ENCODE results near the gene HBP1. TPM values are rescaled to one million over a fixed set of nuclear protein-coding genes. Genes with fewer than 3 reads are reported as not detected.

The HBP1 gene
- total and polyA plus RNA-seq, 2 donors (not counting 1 experiment from before 2014, with no cell fraction given) = 47.2 to 127 TPM

GRCh38 chr7:107230334-107230733 lies 61.5 kb downstream of the HBP1 start:
- Histone ChIP-seq H4K20me1 (ENCODE audit: control insufficient read depth, insufficient read depth, low read length, poor library complexity, severe bottlenecking) (no peaks in the 10 kb centered on the region), H2AFZ (ENCODE audit: insufficient read depth, low read depth, low read length, poor library complexity, severe bottlenecking) (no peak overlapping the region), H3K79me2 (ENCODE audit: control insufficient read depth, insufficient read depth, low read length) (no peaks in the 10 kb centered on the region), H3K9me3 (ENCODE audit: control extremely low read depth in 1 of 3, control insufficient read depth in 2 of 3, insufficient read depth in 1 of 3, low read length in 2 of 3) (no peaks in the 10 kb centered on the region), H3K27ac (ENCODE audit: low read length in 2 of 2) (no peak overlapping the region), H3K4me3 (ENCODE audit: control extremely low read depth in 1 of 5, extremely low read depth in 1 of 5, insufficient read depth in 1 of 5, low read depth in 2 of 5, low read length in 4 of 5) (no peak overlapping the region), H3K4me1 (ENCODE audit: control insufficient read depth in 2 of 2, insufficient read depth in 2 of 2, low read length in 2 of 2) (no peaks in the 10 kb centered on the region), H3K9ac (ENCODE audit: low read length) (no peak overlapping the region), H3K36me3 (replicated peaks in 1 of 2; ENCODE audit: control extremely low read depth in 1 of 2, control insufficient read depth in 1 of 2, extremely low read depth in 1 of 2, insufficient read depth in 2 of 2, low read length in 1 of 2) (peaks cover 0 to 18% of the 10 kb centered on the region in 2 experiments), H3K27me3 (replicated peaks in 1 of 4; ENCODE audit: control extremely low read depth in 1 of 4, control insufficient read depth in 3 of 4, insufficient read depth in 4 of 4, low read length in 3 of 4) (no peaks in the 10 kb centered on the region), H3K4me2 (replicated peaks; ENCODE audit: low read depth, low read length, poor library complexity, severe bottlenecking) (no peak overlapping the region)
- intact Hi-C loops (cut with micrococcal nuclease) = no loop called here
- no peak for TF ChIP-seq EZH2 (IDR thresholded peaks at IDR 0.05; ENCODE audit: borderline replicate concordance, insufficient read depth, low read depth, low read length, poor library complexity, severe bottlenecking)
- TF ChIP-seq CTCF (IDR thresholded peaks at IDR 0.05) = no peak
- Mint-ChIP-seq H3K9me3 (ENCODE audit: insufficient read depth) (no peaks in the 10 kb centered on the region), H3K4me1 (peaks cover 3% of the 10 kb centered on the region), H3K4me3 (no peak overlapping the region), H3K27ac (no peak overlapping the region), H3K27me3 (no peaks in the 10 kb centered on the region)
- no peak for ATAC-seq (ENCODE audit: low read depth)
- DNase-seq = no peak
- CTCF ChIA-PET = no interaction called here
- WGBS (ENCODE audit: insufficient coverage) = no CpG with 5 or more reads among the region's 3 CpGs
- POLR2A ChIA-PET = interaction anchor here (0.6 kb wide), 1 partner anchor 45 kb away, joined by 4 read pairs; no protein-coding TSS in a partner anchor

GRCh38 chr7:107232568-107233090 lies 63.8 kb downstream of the HBP1 start:
- ATAC-seq (ENCODE audit: low read depth) = no peak
- H3K27ac Mint-ChIP-seq = no peak overlapping the region
- POLR2A ChIA-PET = no interaction called here

More at GRCh38 chr7:107232568-107233090, 63.8 kb downstream of the HBP1 start:
- Histone ChIP-seq H4K20me1 (ENCODE audit: control insufficient read depth, insufficient read depth, low read length, poor library complexity, severe bottlenecking) (no peaks in the 10 kb centered on the region), H3K9ac (ENCODE audit: low read length) (no peak overlapping the region), H3K4me2 (replicated peaks; ENCODE audit: low read depth, low read length, poor library complexity, severe bottlenecking) (no peak overlapping the region), H3K27ac (ENCODE audit: low read length in 2 of 2) (no peak overlapping the region), H3K79me2 (ENCODE audit: control insufficient read depth, insufficient read depth, low read length) (no peaks in the 10 kb centered on the region), H3K4me3 (ENCODE audit: control extremely low read depth in 1 of 5, extremely low read depth in 1 of 5, insufficient read depth in 1 of 5, low read depth in 2 of 5, low read length in 4 of 5) (no peak overlapping the region), H3K27me3 (replicated peaks in 1 of 4; ENCODE audit: control extremely low read depth in 1 of 4, control insufficient read depth in 3 of 4, insufficient read depth in 4 of 4, low read length in 3 of 4) (no peaks in the 10 kb centered on the region), H3K9me3 (ENCODE audit: control extremely low read depth in 1 of 3, control insufficient read depth in 2 of 3, insufficient read depth in 1 of 3, low read length in 2 of 3) (no peaks in the 10 kb centered on the region), H2AFZ (ENCODE audit: insufficient read depth, low read depth, low read length, poor library complexity, severe bottlenecking) (no peak overlapping the region), H3K36me3 (replicated peaks in 1 of 2; ENCODE audit: control extremely low read depth in 1 of 2, control insufficient read depth in 1 of 2, extremely low read depth in 1 of 2, insufficient read depth in 2 of 2, low read length in 1 of 2) (peaks cover 4 to 8% of the 10 kb centered on the region in 2 experiments), H3K4me1 (ENCODE audit: control insufficient read depth in 2 of 2, insufficient read depth in 2 of 2, low read length in 2 of 2) (no peaks in the 10 kb centered on the region)
- H3K27me3 Mint-ChIP-seq = no peaks in the 10 kb centered on the region
- H3K4me1 Mint-ChIP-seq = peaks cover 3% of the 10 kb centered on the region
- intact Hi-C loops (cut with micrococcal nuclease) = no loop called here
- H3K9me3 Mint-ChIP-seq (ENCODE audit: insufficient read depth) = no peaks in the 10 kb centered on the region
- H3K4me3 Mint-ChIP-seq = no peak overlapping the region
- DNase-seq = no peak
- CTCF ChIA-PET = no interaction called here
- TF ChIP-seq CTCF (IDR thresholded peaks at IDR 0.05) = no peak
- TF ChIP-seq EZH2 (IDR thresholded peaks at IDR 0.05; ENCODE audit: borderline replicate concordance, insufficient read depth, low read depth, low read length, poor library complexity, severe bottlenecking) = no peak
- WGBS (ENCODE audit: insufficient coverage) = 100% methylated on average over 1 of the region's 7 CpGs

Measured in B cell (primary cell).